ENCODE measurements around the gene EP400. TPM values are rescaled to one million over a fixed set of nuclear protein-coding genes. Genes with fewer than 3 reads are reported as not detected.

The EP400 gene
- total RNA-seq, 1 donor, result 14.5 TPM

DNA sequence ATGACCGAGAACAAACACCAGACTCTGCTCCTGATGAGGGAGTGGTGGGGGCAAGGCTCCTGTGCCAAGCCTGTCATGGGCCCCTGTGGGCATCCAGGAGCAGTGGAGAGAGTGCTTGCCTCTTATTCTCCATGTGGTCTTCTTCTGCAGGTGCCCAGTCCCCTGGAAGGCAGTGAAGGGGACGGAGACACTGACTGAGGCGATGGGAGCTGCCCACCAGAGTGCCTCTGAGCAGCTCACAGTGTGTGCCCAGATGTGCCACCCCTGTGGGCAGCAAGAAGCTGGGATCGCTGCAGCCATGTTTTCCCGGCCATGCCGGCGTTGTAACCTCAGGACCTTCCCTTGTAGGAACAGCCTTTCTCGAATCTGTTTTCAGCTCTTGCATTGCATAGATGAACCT, 6.4 kb upstream of the EP400 start:
- Histone ChIP-seq H3K79me2 (ENCODE audit: insufficient read depth, low read length) (no peaks in the 10 kb centered on the region), H3K9me3 (ENCODE audit: low read depth, low read length) (no peaks in the 10 kb centered on the region), H3K4me2 (ENCODE audit: insufficient read depth, low read length) (no peak overlapping the region), H3K4me1 (ENCODE audit: insufficient read depth, low read length) (peaks cover 6% of the 10 kb centered on the region), H3K4me3 (ENCODE audit: insufficient read depth, low read length) (no peak overlapping the region), H3K27ac (ENCODE audit: low read depth, low read length) (no peak overlapping the region), H3K36me3 (ENCODE audit: insufficient read depth, low read length) (peaks cover 35% of the 10 kb centered on the region), H4K20me1 (ENCODE audit: insufficient read depth, low read length) (peaks cover 5% of the 10 kb centered on the region), H2AFZ (ENCODE audit: low read length) (no peak overlapping the region), H3K27me3 (ENCODE audit: insufficient read depth, low read length) (no peaks in the 10 kb centered on the region)
- TF ChIP-seq, protein P1, sequence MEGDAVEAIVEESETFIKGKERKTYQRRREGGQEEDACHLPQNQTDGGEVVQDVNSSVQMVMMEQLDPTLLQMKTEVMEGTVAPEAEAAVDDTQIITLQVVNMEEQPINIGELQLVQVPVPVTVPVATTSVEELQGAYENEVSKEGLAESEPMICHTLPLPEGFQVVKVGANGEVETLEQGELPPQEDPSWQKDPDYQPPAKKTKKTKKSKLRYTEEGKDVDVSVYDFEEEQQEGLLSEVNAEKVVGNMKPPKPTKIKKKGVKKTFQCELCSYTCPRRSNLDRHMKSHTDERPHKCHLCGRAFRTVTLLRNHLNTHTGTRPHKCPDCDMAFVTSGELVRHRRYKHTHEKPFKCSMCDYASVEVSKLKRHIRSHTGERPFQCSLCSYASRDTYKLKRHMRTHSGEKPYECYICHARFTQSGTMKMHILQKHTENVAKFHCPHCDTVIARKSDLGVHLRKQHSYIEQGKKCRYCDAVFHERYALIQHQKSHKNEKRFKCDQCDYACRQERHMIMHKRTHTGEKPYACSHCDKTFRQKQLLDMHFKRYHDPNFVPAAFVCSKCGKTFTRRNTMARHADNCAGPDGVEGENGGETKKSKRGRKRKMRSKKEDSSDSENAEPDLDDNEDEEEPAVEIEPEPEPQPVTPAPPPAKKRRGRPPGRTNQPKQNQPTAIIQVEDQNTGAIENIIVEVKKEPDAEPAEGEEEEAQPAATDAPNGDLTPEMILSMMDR (IDR thresholded peaks at IDR 0.05; ENCODE audit: extremely low read depth, low read depth, low read length), result no peak
- peak; percentile 76 for DNase-seq (ENCODE audit: insufficient read length, low spot score, missing footprints)

DNA sequence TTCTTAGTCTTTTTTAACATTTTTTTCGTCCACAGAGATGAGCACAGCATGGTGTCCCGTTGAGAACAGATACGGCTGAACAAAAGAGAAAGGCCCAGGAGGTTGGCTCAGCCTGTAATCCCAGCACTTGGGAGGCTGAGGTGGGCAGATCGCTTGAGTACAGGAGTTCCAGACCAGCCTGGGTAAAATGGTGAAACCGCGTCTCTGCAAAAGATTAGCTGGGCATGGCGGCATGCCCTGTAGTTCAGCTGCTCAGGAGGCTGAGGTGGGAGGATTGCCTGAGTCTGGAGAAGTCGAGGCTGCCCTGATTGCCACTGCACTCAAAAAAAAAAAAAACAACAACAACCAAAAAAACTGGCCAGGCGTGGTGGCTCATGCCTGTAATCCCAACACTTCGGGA, 5.9 kb upstream of the EP400 start:
- H3K9me3 ChIP-seq (ENCODE audit: low read depth, low read length), result no peaks in the 10 kb centered on the region
- TF ChIP-seq, protein P1 (IDR thresholded peaks at IDR 0.05; ENCODE audit: extremely low read depth, low read depth, low read length), result no peak
- DNase-seq (ENCODE audit: insufficient read length, low spot score, missing footprints), result no peak
- peaks cover 6% of the 10 kb centered on the region for H3K4me1 ChIP-seq (ENCODE audit: insufficient read depth, low read length)
- H4K20me1 ChIP-seq (ENCODE audit: insufficient read depth, low read length), result peaks cover 5% of the 10 kb centered on the region
- H3K27ac ChIP-seq (ENCODE audit: low read depth, low read length), result no peak overlapping the region
- no peak overlapping the region for H3K4me2 ChIP-seq (ENCODE audit: insufficient read depth, low read length)
- H2AFZ ChIP-seq (ENCODE audit: low read length), result no peak overlapping the region
- H3K79me2 ChIP-seq (ENCODE audit: insufficient read depth, low read length), result no peaks in the 10 kb centered on the region
- H3K27me3 ChIP-seq (ENCODE audit: insufficient read depth, low read length), result no peaks in the 10 kb centered on the region
- H3K36me3 ChIP-seq (ENCODE audit: insufficient read depth, low read length), result peaks cover 33% of the 10 kb centered on the region
- no peak overlapping the region for H3K4me3 ChIP-seq (ENCODE audit: insufficient read depth, low read length)

DNA sequence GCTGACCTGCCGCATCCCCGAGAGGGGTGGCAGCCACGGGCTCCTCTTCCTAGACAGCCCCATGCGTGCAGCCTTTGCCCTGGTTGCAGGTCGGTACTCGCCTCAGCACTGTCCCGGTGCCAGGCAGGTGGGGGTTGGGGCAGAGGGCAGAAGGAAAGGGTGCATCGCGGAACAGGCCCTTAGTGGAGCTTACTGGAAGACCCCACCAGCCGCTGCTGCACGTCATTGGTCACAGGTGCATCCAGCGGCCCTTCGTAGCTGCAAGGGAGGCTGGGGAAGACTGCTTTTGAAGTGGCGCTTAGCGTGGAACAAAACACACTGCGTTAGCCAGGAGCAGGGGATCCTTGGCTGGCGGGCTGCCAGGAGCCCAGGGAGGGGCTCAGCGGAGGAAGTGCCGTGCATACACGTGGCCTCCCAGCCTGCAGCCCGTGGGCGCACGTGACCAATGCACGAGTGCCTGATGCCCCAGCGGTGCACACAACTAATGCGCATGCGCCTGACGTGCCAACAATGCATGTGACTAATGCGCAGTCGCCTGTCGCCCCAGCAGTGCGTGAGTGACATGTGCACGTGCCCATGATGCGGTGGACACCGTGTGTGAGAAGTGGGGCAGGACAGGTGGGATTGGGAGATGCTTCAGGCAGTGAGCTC, 5.0 kb upstream of the EP400 start:
- peaks cover 5% of the 10 kb centered on the region for H4K20me1 ChIP-seq (ENCODE audit: insufficient read depth, low read length)
- H3K4me3 ChIP-seq (ENCODE audit: insufficient read depth, low read length), result no peak overlapping the region
- no peaks in the 10 kb centered on the region for H3K79me2 ChIP-seq (ENCODE audit: insufficient read depth, low read length)
- peak; percentile 70 for DNase-seq (ENCODE audit: insufficient read length, low spot score, missing footprints)
- no peak overlapping the region for H2AFZ ChIP-seq (ENCODE audit: low read length)
- H3K4me1 ChIP-seq (ENCODE audit: insufficient read depth, low read length), result peaks cover 6% of the 10 kb centered on the region
- no peak overlapping the region for H3K27ac ChIP-seq (ENCODE audit: low read depth, low read length)
- peaks cover 28% of the 10 kb centered on the region for H3K36me3 ChIP-seq (ENCODE audit: insufficient read depth, low read length)
- TF ChIP-seq, protein P1 (IDR thresholded peaks at IDR 0.05; ENCODE audit: extremely low read depth, low read depth, low read length), result no peak
- no peaks in the 10 kb centered on the region for H3K9me3 ChIP-seq (ENCODE audit: low read depth, low read length)
- H3K4me2 ChIP-seq (ENCODE audit: insufficient read depth, low read length), result no peak overlapping the region
- no peaks in the 10 kb centered on the region for H3K27me3 ChIP-seq (ENCODE audit: insufficient read depth, low read length)

DNA sequence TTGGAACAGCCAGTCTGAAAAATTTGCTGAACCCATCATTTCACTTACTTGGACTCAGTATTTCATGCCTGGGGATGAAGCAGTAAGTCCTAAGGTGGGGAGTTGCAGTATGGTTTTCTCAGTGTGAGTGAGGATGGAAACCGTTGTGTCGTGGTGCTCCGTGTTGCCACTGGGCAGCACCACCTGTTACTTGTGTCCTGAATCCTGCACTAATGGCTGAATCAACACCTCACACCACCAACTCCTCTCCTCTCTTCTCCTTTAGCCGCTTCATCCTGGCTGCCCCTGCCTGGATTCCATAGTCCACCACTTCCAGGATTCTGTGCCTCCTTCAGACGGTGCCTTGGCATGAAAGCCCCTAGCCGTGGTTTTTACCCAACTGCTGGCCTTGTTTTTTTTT, 3.0 kb upstream of the EP400 start:
- Histone ChIP-seq H3K9me3 (ENCODE audit: low read depth, low read length) (no peaks in the 10 kb centered on the region), H3K27ac (ENCODE audit: low read depth, low read length) (no peak overlapping the region), H3K4me2 (ENCODE audit: insufficient read depth, low read length) (peak overlapping the region; percentile 40), H3K4me3 (ENCODE audit: insufficient read depth, low read length) (peak overlapping the region; percentile 27), H3K4me1 (ENCODE audit: insufficient read depth, low read length) (peaks cover 10% of the 10 kb centered on the region), H3K79me2 (ENCODE audit: insufficient read depth, low read length) (peaks cover 16% of the 10 kb centered on the region), H4K20me1 (ENCODE audit: insufficient read depth, low read length) (peaks cover 8% of the 10 kb centered on the region), H2AFZ (ENCODE audit: low read length) (peak overlapping the region; percentile 35), H3K27me3 (ENCODE audit: insufficient read depth, low read length) (no peaks in the 10 kb centered on the region), H3K36me3 (ENCODE audit: insufficient read depth, low read length) (peaks cover 17% of the 10 kb centered on the region)
- TF ChIP-seq, protein P1 (IDR thresholded peaks at IDR 0.05; ENCODE audit: extremely low read depth, low read depth, low read length), result no peak
- DNase-seq (ENCODE audit: insufficient read length, low spot score, missing footprints), result peak; percentile 76
